Ovary (tissue), 3 donors: ENCODE measurements around the gene SF1.

ENCODE experiments used
- EP300 ChIP-seq: sonication (generic); formaldehyde crosslinking; IDR thresholded peaks from one replicate; pipeline ENCODE4 v1.6.1; 2017; ENCODE audit warnings: antibody characterized with exemption
- POLR2A ChIP-seq: fragments of 450-650 bp; IDR thresholded peaks from one replicate; pipeline ENCODE4 v1.6.1; 2017; ENCODE audit warnings: antibody characterized with exemption, mild to moderate bottlenecking, moderate library complexity
- TF ChIP-seq, protein P1 (sequence below), 3 donors: fragments of 450-650 bp in 2 of 3; fragments of 200-600 bp in 1 of 3; IDR thresholded peaks; one replicate each; pipeline versions ENCODE4 v1.5.1 to v1.8.0; 2016 to 2022; ENCODE audit warnings: antibody characterized with exemption in 3 of 3, mild to moderate bottlenecking in 1 of 3
- donor health status: DM: no; HTN: no; CAD: no.

DNA sequence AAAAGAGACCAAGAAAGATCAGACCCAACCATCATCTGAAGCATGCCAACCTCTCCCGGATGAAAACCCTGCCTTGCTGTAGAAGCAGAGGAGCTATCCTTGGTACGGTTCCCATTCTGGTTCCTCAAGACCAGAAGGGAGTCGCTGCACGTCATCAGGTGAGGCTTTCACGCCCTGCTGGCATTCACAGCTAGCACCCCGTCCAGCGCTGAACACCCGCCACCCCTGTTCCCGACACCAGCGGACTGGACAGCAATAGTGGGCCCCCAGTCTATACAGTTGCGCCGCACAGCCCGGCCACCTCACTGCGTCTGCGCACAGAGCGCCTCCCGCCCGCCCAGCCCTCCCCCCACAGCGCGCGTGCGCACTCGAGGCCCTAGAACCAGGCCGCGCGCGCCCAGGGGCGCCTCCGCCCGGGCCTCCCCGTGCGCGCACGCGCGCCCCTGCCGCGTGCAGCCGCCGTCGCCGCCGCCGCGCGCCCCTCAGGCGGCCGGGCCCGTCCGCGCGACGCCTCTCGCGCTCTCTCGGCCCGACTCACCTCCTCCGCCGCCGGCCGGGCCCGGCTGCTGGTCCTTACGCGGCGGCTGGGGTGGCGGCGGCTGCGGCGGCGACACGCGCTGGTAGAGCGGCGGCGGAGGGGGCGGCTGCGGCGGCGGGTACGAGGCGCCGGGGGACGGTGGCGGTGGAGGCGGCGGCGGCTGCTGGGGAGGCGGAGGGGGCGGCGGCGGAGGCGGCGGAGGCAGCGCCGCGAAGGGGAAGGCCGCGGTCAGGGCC is 706 bp downstream of the SF1 start:
- TF ChIP-seq, protein P1, sequence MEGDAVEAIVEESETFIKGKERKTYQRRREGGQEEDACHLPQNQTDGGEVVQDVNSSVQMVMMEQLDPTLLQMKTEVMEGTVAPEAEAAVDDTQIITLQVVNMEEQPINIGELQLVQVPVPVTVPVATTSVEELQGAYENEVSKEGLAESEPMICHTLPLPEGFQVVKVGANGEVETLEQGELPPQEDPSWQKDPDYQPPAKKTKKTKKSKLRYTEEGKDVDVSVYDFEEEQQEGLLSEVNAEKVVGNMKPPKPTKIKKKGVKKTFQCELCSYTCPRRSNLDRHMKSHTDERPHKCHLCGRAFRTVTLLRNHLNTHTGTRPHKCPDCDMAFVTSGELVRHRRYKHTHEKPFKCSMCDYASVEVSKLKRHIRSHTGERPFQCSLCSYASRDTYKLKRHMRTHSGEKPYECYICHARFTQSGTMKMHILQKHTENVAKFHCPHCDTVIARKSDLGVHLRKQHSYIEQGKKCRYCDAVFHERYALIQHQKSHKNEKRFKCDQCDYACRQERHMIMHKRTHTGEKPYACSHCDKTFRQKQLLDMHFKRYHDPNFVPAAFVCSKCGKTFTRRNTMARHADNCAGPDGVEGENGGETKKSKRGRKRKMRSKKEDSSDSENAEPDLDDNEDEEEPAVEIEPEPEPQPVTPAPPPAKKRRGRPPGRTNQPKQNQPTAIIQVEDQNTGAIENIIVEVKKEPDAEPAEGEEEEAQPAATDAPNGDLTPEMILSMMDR (IDR thresholded peaks at IDR 0.05), result no peak
- TF ChIP-seq EP300 (no peak), POLR2A (no peak)
